A673 (cell line): Measurements from ENCODE around the gene MPV17L2.

Experiments used
- CTCF ChIP-seq: fragments of 300-800, 200-600 bp; sonication (generic); conservative IDR thresholded peaks from 2 replicates; pipeline ENCODE4 v1.5.1; 2017; ENCODE audit warnings: low read depth, mild to moderate bottlenecking, antibody characterized with exemption, low read length, moderate library complexity, mixed read lengths
- EZH2 ChIP-seq: fragments of 200-600 bp; sonication (generic); IDR thresholded peaks from 2 replicates; pipeline ENCODE4 v1.6.1; 2017; ENCODE audit warnings: borderline replicate concordance, low read depth, mild to moderate bottlenecking, mixed read lengths, antibody characterized with exemption, low read length; ENCODE audit not compliant: poor library complexity, severe bottlenecking

- TF ChIP-seq CTCF: no peak
- TF ChIP-seq EZH2: no peak
Measured at GRCh38 chr19:18157465-18158063, 35.5 kb upstream of the MPV17L2 start.
